GM06990 (cell line): ENCODE data around the gene CDC42BPG.
A peak's percentile ranks its signal among the peaks of the same experiment; 100 is the strongest.

Source experiments
- DNase-seq: peaks from one replicate; pipeline ENCODE4 v3.0.0-alpha.2; 2011; ENCODE audit not compliant: insufficient read length; ENCODE audit errors: extremely low read depth
- H3K27me3 ChIP-seq: replicated peaks from 2 replicates; pipeline ENCODE4 v1.6.0; 2011; ENCODE audit warnings: low read length; ENCODE audit not compliant: control insufficient read depth, insufficient read depth
- H3K36me3 ChIP-seq: 2 replicates; pipeline ENCODE4 v1.5.1; 2011; ENCODE audit warnings: low read length; ENCODE audit not compliant: control insufficient read depth, insufficient read depth
- H3K4me3 ChIP-seq: replicated peaks from 2 replicates; pipeline ENCODE4 v1.5.1; 2011; ENCODE audit warnings: low read depth, mild to moderate bottlenecking, control low read depth, low read length
- TF ChIP-seq, protein P1 (sequence below): IDR thresholded peaks from 2 replicates; pipeline ENCODE4 v1.5.1; 2011; ENCODE audit warnings: low read length, control low read depth, mild to moderate bottlenecking, inconsistent platforms; ENCODE audit not compliant: insufficient read depth, poor library complexity, severe bottlenecking

The CDC42BPG gene, protein sequence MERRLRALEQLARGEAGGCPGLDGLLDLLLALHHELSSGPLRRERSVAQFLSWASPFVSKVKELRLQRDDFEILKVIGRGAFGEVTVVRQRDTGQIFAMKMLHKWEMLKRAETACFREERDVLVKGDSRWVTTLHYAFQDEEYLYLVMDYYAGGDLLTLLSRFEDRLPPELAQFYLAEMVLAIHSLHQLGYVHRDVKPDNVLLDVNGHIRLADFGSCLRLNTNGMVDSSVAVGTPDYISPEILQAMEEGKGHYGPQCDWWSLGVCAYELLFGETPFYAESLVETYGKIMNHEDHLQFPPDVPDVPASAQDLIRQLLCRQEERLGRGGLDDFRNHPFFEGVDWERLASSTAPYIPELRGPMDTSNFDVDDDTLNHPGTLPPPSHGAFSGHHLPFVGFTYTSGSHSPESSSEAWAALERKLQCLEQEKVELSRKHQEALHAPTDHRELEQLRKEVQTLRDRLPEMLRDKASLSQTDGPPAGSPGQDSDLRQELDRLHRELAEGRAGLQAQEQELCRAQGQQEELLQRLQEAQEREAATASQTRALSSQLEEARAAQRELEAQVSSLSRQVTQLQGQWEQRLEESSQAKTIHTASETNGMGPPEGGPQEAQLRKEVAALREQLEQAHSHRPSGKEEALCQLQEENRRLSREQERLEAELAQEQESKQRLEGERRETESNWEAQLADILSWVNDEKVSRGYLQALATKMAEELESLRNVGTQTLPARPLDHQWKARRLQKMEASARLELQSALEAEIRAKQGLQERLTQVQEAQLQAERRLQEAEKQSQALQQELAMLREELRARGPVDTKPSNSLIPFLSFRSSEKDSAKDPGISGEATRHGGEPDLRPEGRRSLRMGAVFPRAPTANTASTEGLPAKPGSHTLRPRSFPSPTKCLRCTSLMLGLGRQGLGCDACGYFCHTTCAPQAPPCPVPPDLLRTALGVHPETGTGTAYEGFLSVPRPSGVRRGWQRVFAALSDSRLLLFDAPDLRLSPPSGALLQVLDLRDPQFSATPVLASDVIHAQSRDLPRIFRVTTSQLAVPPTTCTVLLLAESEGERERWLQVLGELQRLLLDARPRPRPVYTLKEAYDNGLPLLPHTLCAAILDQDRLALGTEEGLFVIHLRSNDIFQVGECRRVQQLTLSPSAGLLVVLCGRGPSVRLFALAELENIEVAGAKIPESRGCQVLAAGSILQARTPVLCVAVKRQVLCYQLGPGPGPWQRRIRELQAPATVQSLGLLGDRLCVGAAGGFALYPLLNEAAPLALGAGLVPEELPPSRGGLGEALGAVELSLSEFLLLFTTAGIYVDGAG (N-terminal part only)

DNA sequence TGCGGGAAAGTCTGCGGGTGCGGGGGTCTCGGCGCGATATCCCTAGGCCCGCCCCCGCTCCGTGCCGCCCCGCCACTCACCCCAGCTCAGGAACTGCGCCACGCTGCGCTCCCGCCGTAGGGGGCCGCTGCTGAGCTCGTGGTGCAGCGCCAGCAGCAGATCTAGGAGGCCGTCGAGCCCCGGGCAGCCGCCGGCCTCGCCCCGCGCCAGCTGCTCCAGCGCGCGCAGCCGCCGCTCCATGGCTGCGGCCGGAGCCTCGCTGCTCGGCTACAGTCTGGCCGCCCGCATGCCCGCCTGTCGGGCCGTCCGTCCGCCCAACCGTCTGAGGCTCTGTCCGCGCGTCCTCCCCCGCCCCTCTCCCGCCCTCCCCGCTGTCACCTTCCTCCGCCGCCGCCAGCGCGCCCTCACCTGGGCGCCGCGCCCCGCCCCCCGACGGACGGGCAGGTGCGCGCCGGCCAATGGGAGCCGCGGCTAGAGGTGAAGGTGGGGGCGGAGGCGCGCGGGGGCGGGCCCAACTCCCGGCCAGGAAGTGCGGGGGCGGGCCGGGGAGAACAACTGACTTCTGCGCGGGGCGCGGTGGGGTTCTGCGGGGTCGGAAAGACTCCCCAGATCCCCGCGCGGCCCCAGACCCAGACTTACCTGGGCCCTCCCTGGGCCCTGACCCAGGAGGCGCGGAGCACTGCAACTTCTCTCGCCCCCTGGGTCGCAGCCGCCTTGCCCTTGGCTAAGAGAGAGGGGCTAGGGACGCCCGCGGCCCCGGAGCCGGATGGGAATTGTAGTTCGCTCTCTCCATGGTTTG lies at the start of gene CDC42BPG:
TSS of gene CDC42BPG (minus strand) at position 324 of the 799 bp plus-strand sequence. CDS start at position 240, 84 bp downstream.
- DNase-seq, result peak; percentile 75
- no peaks in the 10 kb centered on the region for H3K27me3 ChIP-seq
- H3K36me3 ChIP-seq, result no peaks in the 10 kb centered on the region
- TF ChIP-seq, protein P1, sequence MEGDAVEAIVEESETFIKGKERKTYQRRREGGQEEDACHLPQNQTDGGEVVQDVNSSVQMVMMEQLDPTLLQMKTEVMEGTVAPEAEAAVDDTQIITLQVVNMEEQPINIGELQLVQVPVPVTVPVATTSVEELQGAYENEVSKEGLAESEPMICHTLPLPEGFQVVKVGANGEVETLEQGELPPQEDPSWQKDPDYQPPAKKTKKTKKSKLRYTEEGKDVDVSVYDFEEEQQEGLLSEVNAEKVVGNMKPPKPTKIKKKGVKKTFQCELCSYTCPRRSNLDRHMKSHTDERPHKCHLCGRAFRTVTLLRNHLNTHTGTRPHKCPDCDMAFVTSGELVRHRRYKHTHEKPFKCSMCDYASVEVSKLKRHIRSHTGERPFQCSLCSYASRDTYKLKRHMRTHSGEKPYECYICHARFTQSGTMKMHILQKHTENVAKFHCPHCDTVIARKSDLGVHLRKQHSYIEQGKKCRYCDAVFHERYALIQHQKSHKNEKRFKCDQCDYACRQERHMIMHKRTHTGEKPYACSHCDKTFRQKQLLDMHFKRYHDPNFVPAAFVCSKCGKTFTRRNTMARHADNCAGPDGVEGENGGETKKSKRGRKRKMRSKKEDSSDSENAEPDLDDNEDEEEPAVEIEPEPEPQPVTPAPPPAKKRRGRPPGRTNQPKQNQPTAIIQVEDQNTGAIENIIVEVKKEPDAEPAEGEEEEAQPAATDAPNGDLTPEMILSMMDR, result peak; percentile 60
- H3K4me3 ChIP-seq, result peak within 1 kb of the TSS; percentile 53

DNA sequence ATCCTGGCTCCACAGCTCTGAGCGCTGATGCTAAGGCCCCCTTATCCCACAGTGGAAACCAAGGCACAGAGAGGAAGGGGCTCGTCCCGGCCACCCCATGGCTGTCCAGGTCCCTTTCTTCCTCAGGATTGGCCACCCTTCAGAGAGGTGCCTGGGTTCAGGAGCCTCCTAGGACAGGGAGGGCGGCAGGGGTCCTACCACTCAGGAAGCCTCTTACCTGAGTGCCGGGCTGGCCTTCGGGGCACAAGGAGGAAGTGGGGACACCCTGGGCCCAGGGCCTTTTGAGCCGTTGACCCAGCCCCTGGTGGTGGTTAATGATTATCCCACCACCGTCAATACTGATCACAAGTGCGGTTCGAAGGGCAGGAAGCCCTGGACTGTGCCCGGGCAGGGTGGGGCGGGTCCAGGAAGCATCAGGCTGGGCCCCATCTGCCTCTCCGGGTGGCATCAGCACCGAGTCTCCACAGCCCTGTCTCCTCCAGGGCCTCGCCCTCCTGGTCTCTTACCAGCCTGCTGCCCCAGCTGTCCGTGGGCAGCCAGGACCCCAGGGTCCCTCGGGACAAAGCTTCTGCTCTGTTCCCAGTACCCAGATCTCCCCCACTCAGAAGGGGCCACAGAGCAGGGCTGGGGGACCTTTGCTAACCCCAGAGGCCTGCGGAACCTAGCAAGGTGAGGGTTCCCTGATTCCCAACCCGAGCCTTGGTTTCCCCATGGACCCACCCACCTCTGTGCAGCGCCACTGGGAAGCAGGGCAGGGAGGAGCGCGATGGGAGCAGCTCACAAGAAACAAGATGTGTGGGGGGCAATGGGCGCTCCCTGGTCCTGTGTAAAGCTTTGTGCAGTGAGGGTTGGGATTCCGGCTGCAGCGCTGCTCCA lies 49.0 kb upstream of the CDC42BPG start:
- Histone ChIP-seq H3K27me3 (no peaks in the 10 kb centered on the region), H3K36me3 (peaks cover 7% of the 10 kb centered on the region), H3K4me3 (no peak overlapping the region)
- TF ChIP-seq, protein P1, result no peak
- no peak for DNase-seq

DNA sequence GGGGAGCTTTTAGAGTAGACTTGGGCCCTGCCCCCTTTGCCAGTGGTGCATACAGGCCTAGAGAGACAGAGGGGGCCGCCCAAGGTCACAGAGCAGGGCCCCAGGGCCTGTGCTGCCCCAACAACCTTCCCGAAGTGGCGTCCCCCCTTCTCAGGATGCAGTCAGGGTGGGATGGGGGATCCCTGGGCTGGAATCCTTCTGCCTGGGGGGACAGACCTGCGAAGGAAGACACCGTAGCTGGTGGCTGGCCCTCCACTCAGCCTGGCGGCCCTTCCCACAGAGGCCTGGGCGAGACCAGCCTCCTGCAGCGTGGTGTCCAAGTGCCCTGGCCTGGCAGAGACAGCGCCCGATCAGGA lies 48.4 kb upstream of the CDC42BPG start:
- TF ChIP-seq, protein P1, result no peak
- Histone ChIP-seq H3K27me3 (no peaks in the 10 kb centered on the region), H3K36me3 (peaks cover 5% of the 10 kb centered on the region), H3K4me3 (no peak overlapping the region)
- DNase-seq, result no peak

DNA sequence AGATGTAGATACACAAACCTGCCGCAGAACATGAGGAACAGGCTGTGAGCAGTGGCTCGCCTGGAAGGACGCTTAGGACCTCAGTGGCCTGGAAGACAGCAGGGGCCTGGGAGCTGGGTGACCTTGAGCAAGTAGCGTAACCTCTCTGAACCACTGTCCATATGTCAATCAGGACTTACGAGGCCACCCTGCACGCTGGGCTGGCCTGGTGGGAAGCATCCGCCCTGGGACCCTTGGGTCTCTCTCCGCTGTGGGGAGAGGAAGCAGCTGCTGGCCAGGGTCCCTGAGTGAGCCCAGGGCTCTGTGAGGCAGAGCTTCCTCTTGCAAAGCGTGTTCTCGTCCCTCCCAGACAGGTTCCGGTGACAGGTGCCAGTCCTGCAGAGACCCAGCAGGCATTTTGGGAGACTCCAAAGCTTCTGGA lies 48.0 kb upstream of the CDC42BPG start:
- H3K27me3 ChIP-seq, result no peaks in the 10 kb centered on the region
- no peak overlapping the region for H3K4me3 ChIP-seq
- H3K36me3 ChIP-seq, result peaks cover 5% of the 10 kb centered on the region
- TF ChIP-seq, protein P1, result no peak
- DNase-seq, result no peak
